HepG2 (cell line): ENCODE data around the gene VSX1. TPM values are rescaled to one million over a fixed set of nuclear protein-coding genes. Genes with fewer than 3 reads are reported as not detected.

Source experiments
- GATA4 ChIP-seq: sonication (generic); IDR thresholded peaks from 2 replicates; pipeline ENCODE4 v1.6.1; 2016; ENCODE audit warnings: antibody characterized with exemption, low read depth, borderline replicate concordance
- GZF1 ChIP-seq: sonication (generic); formaldehyde crosslinking; IDR thresholded peaks from 2 replicates; pipeline ENCODE4 v1.5.1; 2020; ENCODE audit warnings: mild to moderate bottlenecking, missing genetic modification reagents
- HCFC1 ChIP-seq: fragments of 150-350 bp; IDR thresholded peaks from 2 replicates; pipeline ENCODE4 v1.6.1; 2014; ENCODE audit warnings: low read depth, low read length
- HHEX ChIP-seq: IDR thresholded peaks from 2 replicates; pipeline ENCODE4 v1.6.1; 2016; ENCODE audit warnings: control low read depth
- MTF1 ChIP-seq: sonication (generic); formaldehyde crosslinking; IDR thresholded peaks from 2 replicates; pipeline ENCODE4 v1.5.0; 2020; ENCODE audit warnings: missing genetic modification reagents
- MYNN ChIP-seq: sonication (generic); formaldehyde crosslinking; IDR thresholded peaks from 2 replicates; pipeline ENCODE4 v1.4.0; 2020; ENCODE audit warnings: mild to moderate bottlenecking, low read depth, missing genetic modification reagents
- NFATC3 ChIP-seq: sonication (generic); formaldehyde crosslinking; IDR thresholded peaks from 2 replicates; pipeline ENCODE4 v1.5.1; 2020; ENCODE audit warnings: mild to moderate bottlenecking, missing genetic modification reagents
- NFKB2 ChIP-seq: sonication (generic); formaldehyde crosslinking; IDR thresholded peaks from 2 replicates; pipeline ENCODE4 v1.4.0; 2020; ENCODE audit warnings: missing genetic modification reagents, borderline replicate concordance
- NFKBIZ ChIP-seq: IDR thresholded peaks from 2 replicates; pipeline ENCODE4 v1.6.1; 2018; ENCODE audit warnings: missing genetic modification reagents, missing compliant biosample characterization
- PHF5A ChIP-seq: IDR thresholded peaks from one replicate; pipeline ENCODE4 v1.6.1; 2018; ENCODE audit warnings: low read depth, missing genetic modification reagents; ENCODE audit not compliant: unreplicated experiment
- RARA ChIP-seq: IDR thresholded peaks from 2 replicates; pipeline ENCODE4 v1.6.1; 2016; ENCODE audit warnings: missing genetic modification reagents, missing compliant biosample characterization
- XRCC5 ChIP-seq: fragments of 200-400 bp; formaldehyde crosslinking; optimal IDR thresholded peaks from 2 replicates; pipeline ENCODE3; 2017; ENCODE audit warnings: mild to moderate bottlenecking, low read length
- ZBTB33 ChIP-seq: sonication (generic); formaldehyde crosslinking; IDR thresholded peaks from 2 replicates; pipeline ENCODE4 v1.4.0; 2020; ENCODE audit warnings: missing genetic modification reagents
- ZIK1 ChIP-seq: sonication (generic); formaldehyde crosslinking; IDR thresholded peaks from 2 replicates; pipeline ENCODE4 v1.5.0; 2020; ENCODE audit warnings: mild to moderate bottlenecking, low read depth, missing genetic modification reagents, borderline replicate concordance
- ZNF232 ChIP-seq: sonication (generic); formaldehyde crosslinking; IDR thresholded peaks from 2 replicates; pipeline ENCODE4 v1.4.0; 2020; ENCODE audit warnings: missing genetic modification reagents, borderline replicate concordance
- ZNF292 ChIP-seq: sonication (generic); formaldehyde crosslinking; IDR thresholded peaks from 2 replicates; pipeline ENCODE4 v1.8.1; 2022; ENCODE audit warnings: mild to moderate bottlenecking, low read depth, missing genetic modification reagents, borderline replicate concordance
- ZNF510 ChIP-seq: sonication (generic); formaldehyde crosslinking; IDR thresholded peaks from 2 replicates; pipeline ENCODE4 v1.4.0; 2020; ENCODE audit warnings: low read depth, mild to moderate bottlenecking, missing genetic modification reagents
- ZNF614 ChIP-seq: IDR thresholded peaks from 2 replicates; pipeline ENCODE4 v1.6.1; 2018; ENCODE audit warnings: missing biosample characterization, missing genetic modification reagents, inconsistent platforms, borderline replicate concordance
- ZSCAN9 ChIP-seq: IDR thresholded peaks from 2 replicates; pipeline ENCODE4 v1.6.1; 2016; ENCODE audit warnings: borderline replicate concordance
- polyA plus RNA-seq, 8 experiments: library from polyadenylated mRNA; depleted of rRNA in 3 of 8; stranded (reverse) in 7 of 8; unstranded in 1 of 8; fragments of >200 nt; fragmentation: Illumina TruSeq in 4 of 8; extraction: Trizol in 4 of 8; gene quantifications; 2 replicates each; pipeline versions ENCODE4 v1.2.1 to v1.2.3, GENCODE V29; 2011 to 2016; ENCODE audit warnings: low read depth in 4 of 8, missing spikeins in 1 of 8, mixed read lengths in 1 of 8; ENCODE audit not compliant: insufficient read depth in 1 of 8
- total RNA-seq, 5 experiments: library from RNA; depleted of rRNA; stranded (reverse); fragments of >200 nt; fragmentation: Illumina TruSeq; extraction: Trizol; gene quantifications; 2 replicates each; pipeline ENCODE4 v1.2.3, GENCODE V29; 2016; ENCODE audit warnings: low read depth in 1 of 5
- TF ChIP-seq, protein P1 (sequence below): sonication (generic); formaldehyde crosslinking; IDR thresholded peaks from 2 replicates; pipeline ENCODE4 v1.5.1; 2020; ENCODE audit warnings: mild to moderate bottlenecking, missing genetic modification reagents, borderline replicate concordance
- TF ChIP-seq, protein P2 (sequence below): IDR thresholded peaks from 2 replicates; pipeline ENCODE4 v1.6.1; 2016
- TF ChIP-seq, protein P3 (sequence below): sonication (generic); formaldehyde crosslinking; IDR thresholded peaks from 2 replicates; pipeline ENCODE4 v1.4.0; 2020; ENCODE audit warnings: missing genetic modification reagents
- TF ChIP-seq, protein P4 (sequence below): sonication (generic); formaldehyde crosslinking; IDR thresholded peaks from 2 replicates; pipeline ENCODE4 v1.4.0; 2020; ENCODE audit warnings: missing genetic modification reagents; ENCODE audit errors: not compliant biosample characterization

The VSX1 gene
- total and polyA plus RNA-seq, 2 of the 13 experiments (the other 11 are each of a cell fraction or from before 2014, with no cell fraction given): 0.04 TPM; not detected in 1

DNA sequence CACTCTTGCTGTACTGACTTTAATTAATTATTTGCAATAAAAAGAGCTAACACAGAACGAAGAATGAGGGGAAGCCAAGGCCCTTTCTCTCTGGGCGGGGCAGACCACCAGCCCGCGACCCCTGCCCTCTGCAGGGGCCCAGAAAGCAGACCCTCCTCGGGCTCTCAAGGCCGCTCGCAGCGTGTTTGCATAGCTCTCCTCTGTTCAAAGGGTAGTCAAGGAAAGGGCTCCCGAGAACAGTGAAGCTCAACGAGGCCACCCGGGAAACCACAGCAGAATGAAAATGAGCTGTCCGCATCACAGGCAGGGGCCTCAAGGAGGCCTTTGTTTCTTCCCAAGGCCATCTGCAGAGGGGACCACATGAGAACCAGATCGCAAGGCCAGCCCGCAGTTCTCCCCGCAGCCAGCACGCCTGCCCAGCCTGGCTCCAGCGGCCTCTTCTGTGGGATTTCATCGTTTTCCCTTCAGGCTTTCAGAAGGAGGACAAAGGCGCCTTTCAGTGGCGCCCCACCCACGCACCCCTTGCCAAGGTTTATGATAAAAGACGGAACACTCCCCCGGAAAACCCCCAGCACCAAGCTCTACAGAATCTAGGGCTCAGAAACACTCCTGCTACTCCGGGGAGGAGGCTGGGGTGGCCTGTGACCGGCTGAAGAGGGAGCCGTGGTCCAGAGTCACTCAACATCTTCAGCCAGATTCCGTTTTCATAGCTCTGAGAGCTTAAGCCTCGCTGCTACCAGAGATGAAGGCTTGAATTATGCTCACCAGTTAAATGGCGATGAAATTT is 49.3 kb downstream of the VSX1 start (continued):
- TF ChIP-seq, protein P1, sequence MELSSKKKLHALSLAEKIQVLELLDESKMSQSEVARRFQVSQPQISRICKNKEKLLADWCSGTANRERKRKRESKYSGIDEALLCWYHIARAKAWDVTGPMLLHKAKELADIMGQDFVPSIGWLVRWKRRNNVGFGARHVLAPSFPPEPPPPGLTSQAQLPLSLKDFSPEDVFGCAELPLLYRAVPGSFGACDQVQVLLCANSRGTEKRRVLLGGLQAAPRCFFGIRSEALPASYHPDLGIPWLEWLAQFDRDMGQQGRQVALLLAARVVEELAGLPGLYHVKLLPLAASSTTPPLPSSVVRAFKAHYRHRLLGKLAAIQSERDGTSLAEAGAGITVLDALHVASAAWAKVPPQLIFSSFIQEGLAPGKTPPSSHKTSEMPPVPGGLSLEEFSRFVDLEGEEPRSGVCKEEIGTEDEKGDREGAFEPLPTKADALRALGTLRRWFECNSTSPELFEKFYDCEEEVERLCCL: no peak
- peak; percentile 43; the same call in 1 of the 2 replicates for TF ChIP-seq ZNF232
- TF ChIP-seq, protein P2, sequence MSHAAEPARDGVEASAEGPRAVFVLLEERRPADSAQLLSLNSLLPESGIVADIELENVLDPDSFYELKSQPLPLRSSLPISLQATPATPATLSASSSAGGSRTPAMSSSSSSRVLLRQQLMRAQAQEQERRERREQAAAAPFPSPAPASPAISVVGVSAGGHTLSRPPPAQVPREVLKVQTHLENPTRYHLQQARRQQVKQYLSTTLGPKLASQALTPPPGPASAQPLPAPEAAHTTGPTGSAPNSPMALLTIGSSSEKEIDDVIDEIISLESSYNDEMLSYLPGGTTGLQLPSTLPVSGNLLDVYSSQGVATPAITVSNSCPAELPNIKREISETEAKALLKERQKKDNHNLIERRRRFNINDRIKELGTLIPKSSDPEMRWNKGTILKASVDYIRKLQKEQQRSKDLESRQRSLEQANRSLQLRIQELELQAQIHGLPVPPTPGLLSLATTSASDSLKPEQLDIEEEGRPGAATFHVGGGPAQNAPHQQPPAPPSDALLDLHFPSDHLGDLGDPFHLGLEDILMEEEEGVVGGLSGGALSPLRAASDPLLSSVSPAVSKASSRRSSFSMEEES (CRISPR knock-in tag): no peak; the same call in 1 of the 2 replicates
- TF ChIP-seq XRCC5: peak; percentile 92
- TF ChIP-seq, protein P3, sequence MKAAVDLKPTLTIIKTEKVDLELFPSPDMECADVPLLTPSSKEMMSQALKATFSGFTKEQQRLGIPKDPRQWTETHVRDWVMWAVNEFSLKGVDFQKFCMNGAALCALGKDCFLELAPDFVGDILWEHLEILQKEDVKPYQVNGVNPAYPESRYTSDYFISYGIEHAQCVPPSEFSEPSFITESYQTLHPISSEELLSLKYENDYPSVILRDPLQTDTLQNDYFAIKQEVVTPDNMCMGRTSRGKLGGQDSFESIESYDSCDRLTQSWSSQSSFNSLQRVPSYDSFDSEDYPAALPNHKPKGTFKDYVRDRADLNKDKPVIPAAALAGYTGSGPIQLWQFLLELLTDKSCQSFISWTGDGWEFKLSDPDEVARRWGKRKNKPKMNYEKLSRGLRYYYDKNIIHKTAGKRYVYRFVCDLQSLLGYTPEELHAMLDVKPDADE (CRISPR knock-in tag): no peak
- TF ChIP-seq ZIK1 (CRISPR knock-in tag): no peak
- TF ChIP-seq HHEX (CRISPR knock-in tag): no peak
- no peak for TF ChIP-seq NFKBIZ
- no peak for TF ChIP-seq HCFC1
- TF ChIP-seq, protein P4, sequence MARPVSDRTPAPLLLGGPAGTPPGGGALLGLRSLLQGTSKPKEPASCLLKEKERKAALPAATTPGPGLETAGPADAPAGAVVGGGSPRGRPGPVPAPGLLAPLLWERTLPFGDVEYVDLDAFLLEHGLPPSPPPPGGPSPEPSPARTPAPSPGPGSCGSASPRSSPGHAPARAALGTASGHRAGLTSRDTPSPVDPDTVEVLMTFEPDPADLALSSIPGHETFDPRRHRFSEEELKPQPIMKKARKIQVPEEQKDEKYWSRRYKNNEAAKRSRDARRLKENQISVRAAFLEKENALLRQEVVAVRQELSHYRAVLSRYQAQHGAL (CRISPR knock-in tag): no peak
- no peak for TF ChIP-seq ZNF510
- no peak; the same call in 1 of the 2 replicates for TF ChIP-seq ZSCAN9 (CRISPR knock-in tag)
- TF ChIP-seq ZBTB33 (CRISPR knock-in tag): no peak
- TF ChIP-seq PHF5A (CRISPR knock-in tag): no peak
- no peak for TF ChIP-seq GZF1
- TF ChIP-seq MYNN (CRISPR knock-in tag): no peak
- TF ChIP-seq ZNF292 (CRISPR knock-in tag): peak; percentile 56; the same call in 1 of the 2 replicates
- no peak for TF ChIP-seq GATA4
- no peak for TF ChIP-seq NFATC3 (CRISPR knock-in tag)
- TF ChIP-seq ZNF614: peak; percentile 70; the same call in 1 of the 2 replicates
- peak; percentile 70; the same call in 1 of the 2 replicates for TF ChIP-seq NFKB2 (CRISPR knock-in tag)
- TF ChIP-seq MTF1 (CRISPR knock-in tag): no peak; the same call in 1 of the 2 replicates
- peak; percentile 47 for TF ChIP-seq RARA (CRISPR knock-in tag)
